Esophagus mucosa (tissue), 1 donor: ENCODE measurements around the gene WTIP. TPM values are rescaled to one million over a fixed set of nuclear protein-coding genes. Genes with fewer than 3 reads are reported as not detected.
"Not testable (repeated sequence)": the region's sequence is repeated elsewhere in the genome, so short reads cannot be mapped to it uniquely, and the experiment has no call there.

Experiments used
- ATAC-seq: fragments of 200-7000 bp; cut with Tn5 transposase; one replicate; pipeline ENCODE4 v1.9.1; 2020
- total RNA-seq: library from RNA; stranded (reverse); gene quantifications from one replicate; pipeline ENCODE4 v1.2.4, GENCODE V29; 2023
- donor health status: DM: yes; HTN: yes; CAD: no.

The WTIP gene
- total RNA-seq, 1 donor from 2014 or later: 2.7 TPM

- no peak for ATAC-seq
These were observed 22.8 kb downstream of the WTIP start for GRCh38 chr19:34504273-34504808.

GRCh38 chr19:34504809-34505291 lies 23.3 kb downstream of the WTIP start:
- ATAC-seq: no peak

DNA sequence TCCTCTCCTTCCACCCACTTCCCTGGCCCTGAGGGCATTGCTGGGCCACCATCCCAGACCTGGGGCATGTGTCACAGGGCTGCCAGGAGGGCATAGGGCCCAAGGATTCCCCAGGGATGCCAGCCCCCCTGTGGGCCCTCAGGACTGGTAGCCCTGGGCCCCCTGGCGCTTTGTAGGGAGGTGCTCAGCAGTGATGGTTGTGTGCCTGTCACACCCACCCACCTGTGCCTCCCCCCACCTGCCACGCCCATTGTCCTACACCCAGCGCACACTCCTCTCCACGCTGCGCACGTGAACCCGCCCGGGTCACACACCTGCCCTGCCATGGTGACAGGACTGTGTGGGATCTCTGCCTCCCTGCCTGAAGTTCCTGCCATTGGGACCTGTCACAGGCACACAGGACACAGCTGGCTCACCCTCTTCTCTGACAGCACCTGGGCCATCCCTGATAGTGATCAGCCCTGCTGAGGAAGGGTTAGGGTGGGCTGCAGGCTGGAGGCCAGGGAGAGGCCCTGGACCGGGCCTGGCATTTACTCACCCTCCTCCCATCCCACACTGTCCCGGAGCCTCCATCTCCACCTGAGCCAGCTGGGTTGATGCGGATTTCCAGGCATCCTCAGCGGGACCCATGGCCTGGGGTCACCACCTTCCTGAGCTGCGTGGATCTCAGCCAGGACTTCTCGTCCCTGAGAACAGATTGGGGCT lies 23.9 kb downstream of the WTIP start:
- no peak for ATAC-seq

GRCh38 chr19:34506026-34506370 lies 24.4 kb downstream of the WTIP start:
- no peak for ATAC-seq

DNA sequence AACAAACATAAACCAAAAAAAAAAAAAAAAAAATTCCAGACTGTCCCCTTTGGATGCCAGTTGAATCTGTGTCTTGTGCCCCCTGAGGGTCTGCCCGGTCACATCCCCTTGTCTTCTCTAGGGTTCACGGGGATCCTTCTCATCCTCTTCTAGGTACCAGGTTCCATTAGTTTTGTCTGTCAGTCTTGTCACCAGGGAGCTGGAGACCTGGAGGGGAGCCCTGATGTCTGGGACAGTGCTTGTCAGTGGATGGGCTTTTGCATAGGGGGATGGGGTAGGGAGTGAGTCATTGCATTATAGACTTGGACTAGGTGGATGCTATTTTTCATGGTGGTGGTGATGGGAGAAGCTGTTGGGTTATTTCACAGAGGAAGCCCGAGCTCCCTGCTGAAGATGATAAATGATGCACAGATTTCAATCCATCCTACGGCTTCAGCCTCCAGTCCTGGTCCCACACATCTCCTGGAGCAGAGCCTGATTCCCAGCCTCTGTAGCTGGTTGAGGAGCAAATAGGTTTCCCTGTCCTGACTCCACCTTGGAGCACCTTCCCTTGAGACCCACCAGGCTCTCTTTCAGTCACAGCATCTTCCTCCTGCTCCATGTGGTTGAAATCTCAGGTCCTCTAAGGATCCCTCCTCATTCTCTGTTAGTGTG lies 26.0 kb downstream of the WTIP start:
- no peak for ATAC-seq

DNA sequence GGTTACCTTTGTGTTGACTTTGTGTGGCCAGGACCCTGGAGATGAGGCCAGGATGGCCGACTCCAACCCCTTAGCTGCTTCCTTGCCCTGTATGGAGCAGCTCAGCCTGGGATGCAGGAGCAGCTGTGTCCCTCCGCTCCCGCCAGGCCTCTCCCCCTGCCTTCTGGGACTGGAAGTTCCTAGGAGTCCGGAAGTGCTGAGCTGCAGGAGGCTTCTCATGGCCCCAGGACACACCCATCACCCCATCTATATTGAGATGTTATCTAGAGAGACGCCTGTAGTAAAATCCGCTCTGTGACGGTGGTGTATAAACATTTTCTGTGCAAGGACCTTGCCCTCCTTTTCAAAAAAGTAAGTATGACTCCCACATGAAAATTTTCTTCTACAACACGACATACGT lies 27.0 kb downstream of the WTIP start:
- ATAC-seq: no peak

GRCh38 chr19:34510904-34511303 lies 29.3 kb downstream of the WTIP start:
- ATAC-seq: not testable (repeated sequence)

DNA sequence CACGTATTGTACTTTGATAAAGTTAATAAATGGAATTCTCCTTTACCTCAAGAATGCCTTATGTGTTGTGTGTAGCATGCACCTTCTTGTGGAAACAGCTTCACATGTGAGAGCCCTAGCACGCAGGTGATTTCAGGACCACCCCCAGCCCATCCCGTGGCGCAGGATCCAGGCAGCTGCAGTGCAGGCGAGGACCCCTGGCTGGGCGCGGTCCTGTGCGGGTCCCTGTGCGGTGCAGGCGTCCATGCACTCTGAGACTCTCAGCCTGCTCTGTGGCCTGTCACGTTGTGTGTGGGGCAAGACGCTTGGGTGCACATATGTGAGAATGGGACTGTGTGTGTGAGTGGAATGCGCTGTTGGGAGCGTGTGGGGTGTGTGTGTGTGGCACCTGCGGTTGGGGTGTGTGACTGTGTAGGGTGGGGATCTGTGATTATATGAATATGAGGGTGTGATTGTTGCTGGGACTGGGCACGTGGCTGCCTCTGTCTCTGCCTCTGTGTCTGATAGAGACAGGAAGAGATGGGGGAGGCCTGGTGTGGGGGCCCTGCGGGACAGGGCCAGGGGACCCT lies 30.8 kb downstream of the WTIP start:
- no peak for ATAC-seq

DNA sequence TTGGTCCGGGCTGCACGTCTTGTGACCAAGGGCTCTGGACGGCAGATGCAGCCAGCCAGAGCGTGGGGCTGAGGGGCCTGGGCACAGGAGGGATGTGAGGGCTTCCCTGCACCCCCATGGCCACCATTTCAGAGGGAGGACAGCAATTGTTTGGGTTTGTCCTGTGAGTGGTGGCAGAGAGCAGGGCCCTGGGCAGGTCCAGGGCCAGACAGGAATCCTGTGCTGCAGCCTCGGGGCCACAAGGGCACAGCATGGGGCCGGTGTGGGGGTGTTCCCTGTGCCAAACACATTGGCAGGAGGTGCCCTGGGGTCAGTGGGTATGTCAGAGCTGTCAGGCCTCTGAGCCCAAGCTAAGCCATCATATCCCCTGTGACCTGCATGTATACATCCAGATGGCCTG lies 32.2 kb downstream of the WTIP start:
- ATAC-seq: no peak

GRCh38 chr19:34519602-34520001 lies 38.0 kb downstream of the WTIP start:
- no peak for ATAC-seq

DNA sequence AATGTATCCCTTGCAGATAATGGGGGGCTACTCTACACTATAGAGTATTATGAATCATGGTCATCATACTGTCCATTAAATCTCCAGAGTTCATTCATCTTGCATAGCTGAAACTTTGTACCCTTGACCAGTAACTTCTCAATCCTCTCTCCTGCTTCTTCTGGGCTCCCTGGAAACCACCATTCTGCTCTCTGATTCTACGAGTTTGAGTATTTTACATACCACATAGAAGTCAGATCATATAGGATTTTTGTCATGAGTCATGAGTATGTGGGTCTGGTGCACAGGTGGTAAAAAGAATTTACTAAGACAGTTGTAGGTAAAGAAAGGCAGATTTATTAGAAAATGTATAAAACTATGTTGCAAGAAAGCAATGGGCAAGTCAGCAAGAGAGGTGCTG lies 41.9 kb downstream of the WTIP start:
- no peak for ATAC-seq

- no peak for ATAC-seq
These were observed 43.4 kb downstream of the WTIP start for GRCh38 chr19:34525001-34525400.

DNA sequence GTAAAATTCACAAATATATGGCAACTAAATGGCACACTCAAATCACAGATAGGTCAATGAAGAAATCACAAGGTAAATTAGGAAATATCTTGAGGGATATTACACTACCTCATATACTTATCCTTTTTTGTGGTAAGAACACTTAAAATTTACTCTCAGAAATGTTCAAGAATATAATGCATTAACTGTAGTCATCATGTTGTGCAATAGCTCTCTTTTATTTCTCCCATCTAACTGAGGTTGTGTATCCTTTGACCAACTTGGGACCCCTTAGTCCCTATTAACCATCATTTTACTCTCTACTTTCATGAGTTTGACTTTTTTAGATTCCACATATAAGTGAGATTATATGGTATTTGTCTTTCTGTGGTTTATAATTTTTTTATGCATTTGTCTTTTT lies 52.6 kb downstream of the WTIP start:
- ATAC-seq: no peak

GRCh38 chr19:34539396-34539795 lies 57.8 kb downstream of the WTIP start:
- no peak for ATAC-seq

DNA sequence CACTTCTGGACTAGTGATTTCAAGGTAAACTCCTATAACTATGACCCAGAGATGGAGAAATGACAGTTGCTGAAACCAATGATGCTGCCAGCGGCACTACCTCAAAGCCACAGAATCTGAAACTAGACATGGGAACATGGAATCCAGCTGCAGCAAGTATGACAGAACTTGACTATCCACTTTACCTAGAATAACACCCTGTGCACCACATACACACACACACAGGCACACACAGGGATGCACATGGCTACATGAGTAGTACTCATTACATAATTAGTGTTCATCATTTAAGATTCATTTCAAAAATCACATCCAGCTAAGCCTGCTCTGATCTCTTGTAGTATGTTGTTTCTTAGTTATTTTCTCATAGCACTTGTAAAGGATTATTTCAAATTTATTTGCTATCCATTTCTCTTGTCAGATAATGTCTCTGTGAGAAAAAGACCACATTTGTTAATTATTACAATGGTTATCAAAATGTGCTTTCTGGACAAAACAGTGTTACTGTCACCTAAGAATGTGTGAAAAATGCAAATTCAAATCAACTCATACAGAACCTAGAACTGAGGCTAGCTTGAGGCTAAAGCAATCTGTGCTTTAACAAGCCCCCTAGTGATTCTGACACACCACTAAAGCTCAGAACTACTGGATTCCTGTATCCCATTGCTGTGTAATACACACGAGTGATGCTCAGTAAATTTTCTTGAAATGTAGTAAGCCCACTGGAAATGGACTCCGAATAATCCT lies 59.4 kb downstream of the WTIP start:
- no peak for ATAC-seq

DNA sequence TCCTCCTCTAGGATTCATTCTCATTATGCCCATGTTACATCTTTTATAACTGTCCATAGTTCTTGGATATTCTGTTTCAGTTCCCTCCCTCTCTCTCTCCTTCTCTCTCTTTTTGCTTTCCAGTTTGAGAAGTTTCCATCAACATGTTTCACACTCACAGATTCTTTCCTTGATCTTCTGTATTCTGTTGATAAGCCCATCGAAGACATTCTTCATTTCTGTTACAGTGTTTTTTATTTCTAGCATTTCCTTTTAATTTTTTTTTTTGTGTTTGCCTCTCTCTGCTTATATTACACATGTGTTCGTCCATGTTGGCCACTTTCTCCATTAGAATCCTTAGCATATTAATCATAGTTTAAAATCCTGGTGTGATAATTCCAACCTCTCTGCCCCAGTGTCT lies 68.3 kb downstream of the WTIP start:
- ATAC-seq: no peak

GRCh38 chr19:34555447-34555846 lies 73.9 kb downstream of the WTIP start:
- ATAC-seq: no peak

DNA sequence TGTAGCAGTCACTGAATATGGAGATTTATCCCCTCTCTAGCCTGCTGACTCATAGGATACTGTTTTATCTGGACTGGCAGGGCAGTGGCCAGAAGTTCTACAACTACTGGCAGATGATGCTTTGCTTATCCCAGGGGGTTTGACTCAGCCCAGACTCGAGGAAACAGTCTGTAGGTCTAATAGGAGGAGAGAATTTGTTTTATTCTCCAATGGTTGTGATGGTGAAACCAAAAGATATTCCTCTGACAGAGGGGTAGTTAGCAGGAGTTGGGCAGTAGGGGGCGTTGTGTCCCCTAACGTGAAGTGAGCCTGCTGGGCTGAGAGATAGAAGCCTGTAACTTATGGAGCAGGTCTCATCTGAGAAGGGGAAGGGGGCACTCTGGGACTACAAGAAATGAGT lies 74.9 kb downstream of the WTIP start:
- ATAC-seq: no peak

GRCh38 chr19:34559045-34559444 lies 77.5 kb downstream of the WTIP start:
- no peak for ATAC-seq

DNA sequence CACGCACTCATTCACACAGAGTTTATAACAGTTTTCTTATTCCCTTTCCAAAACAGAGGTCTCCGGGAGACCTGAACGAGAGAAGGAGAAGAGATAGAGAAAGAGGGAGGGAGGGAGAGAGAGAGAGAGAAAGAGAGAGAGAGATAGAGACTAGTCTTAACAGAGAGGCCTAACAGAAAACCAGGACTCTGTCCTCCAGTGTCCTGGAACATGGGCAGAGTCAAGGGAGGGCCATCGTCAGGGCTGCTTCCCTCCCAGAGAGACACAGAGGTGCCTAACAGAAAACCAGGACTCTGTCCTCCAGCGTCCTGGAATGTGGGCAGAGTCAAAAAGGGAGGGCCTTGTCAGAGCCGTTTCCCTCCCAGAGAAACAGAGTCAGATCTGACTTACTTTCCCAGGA lies 78.7 kb downstream of the WTIP start:
- ATAC-seq: no peak
